K562 (cell line): ENCODE results near the gene MOB4. TPM values are rescaled to one million over a fixed set of nuclear protein-coding genes. Genes with fewer than 3 reads are reported as not detected.

Experiments used
- ATAC-seq: fragments of 200-7000 bp; cut with Tn5 transposase; 3 replicates; pipeline ENCODE4 v1.9.1; 2020; ENCODE audit warnings: moderate library complexity
- BruUV-seq: library from RNA; stranded (reverse); fragments of 400-500 nt; replicated peaks from 2 replicates; lab custom pipeline; 2021; lab: Mats Ljungman, UMichigan
- CTCF ChIA-PET: fragments of 300-600 bp; formaldehyde crosslinking; extraction: SDS; loops from one replicate; lab custom pipeline; 2021; ENCODE audit warnings: low intra/inter-chr PET ratio; lab: Yijun Ruan, JAX
- POLR2A ChIA-PET: fragments of 300-600, 350-650 bp; sonication (Branson Sonifier 250); formaldehyde crosslinking; extraction: SDS; loops from one replicate; lab custom pipeline; 2021; ENCODE audit warnings: antibody characterized with exemption, inconsistent platforms; lab: Yijun Ruan, JAX
- DNase-seq, 4 experiments: peaks; one replicate each; pipeline versions ENCODE4 v3.0.0 to v3.0.0-alpha.2; 2011 to 2018; ENCODE audit warnings: low spot score in 3 of 4, mixed read lengths in 3 of 4; ENCODE audit errors: extremely low read depth in 1 of 4
- FAIRE-seq: peaks from 2 replicates; lab custom pipeline; 2011; peaks lifted over from hg19 to GRCh38; lab: Jason Lieb, UNC
- H2AFZ ChIP-seq: 2 replicates; pipeline ENCODE4 v1.6.0; 2011; ENCODE audit warnings: low read depth, low read length, control low read depth, inconsistent platforms
- H3K27ac ChIP-seq: fragments of 200-600 bp; 3 replicates; pipeline ENCODE4 v1.8.0; 2011; ENCODE audit warnings: low read depth, mild to moderate bottlenecking, control low read depth, inconsistent platforms, low read length, moderate library complexity, mixed read lengths; ENCODE audit errors: extremely low read depth
- H3K27me3 ChIP-seq, 2 experiments: fragments of 300-600 bp in 1 of 2; 2 replicates in 1 of 2; 3 replicates in 1 of 2; pipeline versions ENCODE4 v1.6.0 to v1.8.0; 2011; ENCODE audit warnings: inconsistent platforms in 2 of 2, low read length in 2 of 2, mild to moderate bottlenecking in 1 of 2, mixed read lengths in 1 of 2, moderate library complexity in 1 of 2; ENCODE audit not compliant: control insufficient read depth in 2 of 2, insufficient read depth in 2 of 2
- H3K36me3 ChIP-seq: fragments of 300-600 bp; 3 replicates; pipeline ENCODE4 v1.8.0; 2011; ENCODE audit warnings: mild to moderate bottlenecking, low read length, inconsistent platforms; ENCODE audit not compliant: control insufficient read depth, insufficient read depth
- H3K4me1 ChIP-seq, 2 experiments: fragments of 200-600 bp in 1 of 2; replicated peaks in 1 of 2; 2 replicates in 1 of 2; 3 replicates in 1 of 2; pipeline versions ENCODE4 v1.5.1 to v1.8.0; 2011; ENCODE audit warnings: inconsistent platforms in 2 of 2, low read length in 2 of 2, mild to moderate bottlenecking in 1 of 2, mixed read lengths in 1 of 2, moderate library complexity in 1 of 2; ENCODE audit not compliant: control insufficient read depth in 2 of 2, insufficient read depth in 2 of 2
- H3K4me2 ChIP-seq: 2 replicates; pipeline ENCODE4 v1.6.1; 2011; ENCODE audit warnings: low read length, control low read depth, inconsistent platforms, mixed read lengths; ENCODE audit not compliant: insufficient read depth
- H3K4me3 ChIP-seq: fragments of 200-600 bp; sonication (generic), shearing (Covaris generic); 2 replicates; pipeline ENCODE4 v1.5.1; 2016; ENCODE audit warnings: control low read depth, inconsistent platforms
- H3K79me2 ChIP-seq: fragments of 200-600 bp; 3 replicates; pipeline ENCODE4 v1.8.0; 2011; ENCODE audit warnings: low read length, inconsistent platforms; ENCODE audit not compliant: control insufficient read depth, insufficient read depth
- H3K9ac ChIP-seq, 2 experiments: 2 replicates each; pipeline versions ENCODE4 v1.6.0 to v1.6.1; 2011; ENCODE audit warnings: low read depth in 2 of 2, low read length in 2 of 2, control low read depth in 1 of 2, inconsistent platforms in 1 of 2, mild to moderate bottlenecking in 1 of 2, mixed read lengths in 1 of 2; ENCODE audit not compliant: insufficient read depth in 1 of 2
- H3K9me1 ChIP-seq: one replicate; pipeline ENCODE4 v1.6.0; 2011; ENCODE audit warnings: inconsistent platforms, mild to moderate bottlenecking, low read length, moderate library complexity; ENCODE audit not compliant: control insufficient read depth, insufficient read depth
- H3K9me3 ChIP-seq: replicated peaks from 2 replicates; pipeline ENCODE4 v1.5.1; 2011; ENCODE audit warnings: low read depth, low read length, inconsistent platforms; ENCODE audit not compliant: control insufficient read depth, insufficient read depth
- H4K20me1 ChIP-seq: replicated peaks from 2 replicates; pipeline ENCODE4 v1.6.1; 2011; ENCODE audit warnings: low read length, inconsistent platforms, mixed read lengths; ENCODE audit not compliant: control insufficient read depth, insufficient read depth
- ATF3 ChIP-seq, 2 experiments: fragments of 450-650 bp in 1 of 2; sonication (generic) in 1 of 2; formaldehyde crosslinking in 1 of 2; IDR thresholded peaks in 1 of 2; conservative IDR thresholded peaks in 1 of 2; 2 replicates each; pipeline versions ENCODE4 v1.6.1 to v1.8.1; 2016 to 2023; ENCODE audit warnings: mild to moderate bottlenecking in 2 of 2, moderate library complexity in 2 of 2, inconsistent platforms in 1 of 2, missing genetic modification reagents in 1 of 2
- IRF1 ChIP-seq: sonication (generic); formaldehyde crosslinking; IDR thresholded peaks from 2 replicates; pipeline ENCODE4 v1.8.0; 2022; ENCODE audit warnings: missing genetic modification reagents, mild to moderate bottlenecking, borderline replicate concordance
- JUNB ChIP-seq: fragments of 450-650 bp; formaldehyde crosslinking; conservative IDR thresholded peaks from 2 replicates; pipeline ENCODE4 v1.4.0; 2020; ENCODE audit warnings: mild to moderate bottlenecking
- L3MBTL2 ChIP-seq: fragments of 450-650 bp; IDR thresholded peaks from 2 replicates; pipeline ENCODE4 v1.6.1; 2016; ENCODE audit warnings: mild to moderate bottlenecking, moderate library complexity
- MXI1 ChIP-seq: IDR thresholded peaks from 2 replicates; pipeline ENCODE4 v1.6.1; 2011; ENCODE audit warnings: low read depth, mild to moderate bottlenecking, improper control_type of control experiment, low read length
- PRMT5 ChIP-seq: sonication (generic); formaldehyde crosslinking; IDR thresholded peaks from 2 replicates; pipeline ENCODE4 v1.5.0; 2020; ENCODE audit warnings: missing genetic modification reagents
- TAF15 ChIP-seq: fragments of 200-400 bp; formaldehyde crosslinking; IDR thresholded peaks from 2 replicates; pipeline ENCODE4 v1.6.1; 2017; ENCODE audit warnings: mild to moderate bottlenecking, low read depth, low read length, moderate library complexity
- ZNF12 ChIP-seq: sonication (generic); formaldehyde crosslinking; IDR thresholded peaks from 2 replicates; pipeline ENCODE4 v1.4.0; 2020; ENCODE audit warnings: mild to moderate bottlenecking, missing genetic modification reagents
- WGBS: fragments of 100-300 bp; shearing (Covaris generic); methylation state at CpG from one replicate; pipeline ENCODE4 v1.1.6; 2016; ENCODE audit warnings: low coverage, mixed read lengths; ENCODE audit not compliant: insufficient coverage; ENCODE audit errors: missing lambda C conversion rate; 5-methylcytosine and 5-hydroxymethylcytosine counted together
- in situ Hi-C: fragments of 300-500 bp; cut with MboI; formaldehyde crosslinking; loops from 4 replicates; pipeline ENCODE4 v1.15.0; 2018; ENCODE audit warnings: inconsistent platforms, mixed read lengths
- intact Hi-C: fragments of 100-400 bp; cut with micrococcal nuclease; formaldehyde crosslinking; loops from 2 replicates; pipeline ENCODE4 v1.14.2; 2022
- polyA plus RNA-seq, 8 experiments: library from polyadenylated mRNA; depleted of rRNA in 4 of 8; stranded (reverse) in 5 of 8; unstranded in 3 of 8; fragments of >200 nt; fragmentation: Nextera tagmentation in 2 of 8; fragmentation: Illumina TruSeq in 1 of 8; extraction: Ambion mirVana in 2 of 8; extraction: Trizol in 1 of 8; gene quantifications; 2 replicates each; pipeline versions ENCODE4 v1.2.1 to v1.2.3, GENCODE V29; 2011 to 2014; ENCODE audit warnings: inconsistent platforms in 1 of 8, missing spikeins in 1 of 8
- total RNA-seq, 7 experiments: library from RNA; depleted of rRNA in 6 of 7; stranded (reverse); fragments of >200 nt in 6 of 7; fragmentation: Illumina TruSeq in 2 of 7; extraction: Trizol in 2 of 7; gene quantifications; 2 replicates each; pipeline versions ENCODE4 v1.2.1 to v1.2.3, GENCODE V29; 2011 to 2021; ENCODE audit warnings: low replicate concordance in 1 of 7
- TF ChIP-seq, protein P1 (sequence below): sonication (generic); formaldehyde crosslinking; IDR thresholded peaks from 2 replicates; pipeline ENCODE4 v1.8.0; 2023; ENCODE audit warnings: mild to moderate bottlenecking, missing genetic modification reagents

MOB4 gene
- total and polyA plus RNA-seq, 9 of the 15 experiments (the other 6 are each of a cell fraction or from before 2014, with no cell fraction given): 13.5 to 30.8 (median 22.2) TPM

GRCh38 chr2:197558393-197558792 is 42.5 kb downstream of the MOB4 start:
- DNase-seq (no peak), FAIRE-seq (no peak), ATAC-seq (no peak)
- Histone ChIP-seq H3K4me2 (no peak overlapping the region), H3K4me1 (no peaks in the 10 kb centered on the region), H3K79me2 (no peaks in the 10 kb centered on the region), H3K27ac (no peak overlapping the region), H4K20me1 (no peaks in the 10 kb centered on the region), H3K9me3 (no peaks in the 10 kb centered on the region), H3K9me1 (no peaks in the 10 kb centered on the region), H3K4me3 (no peak overlapping the region), H2AFZ (no peak overlapping the region), H3K9ac (no peak overlapping the region), H3K36me3 (peaks cover 2% of the 10 kb centered on the region; the same call in 1 of the 3 replicates), H3K27me3 (no peaks in the 10 kb centered on the region)
- BruUV-seq: no TSS peak
- WGBS: 75% methylated on average over 3 of the region's 3 CpGs
- TF ChIP-seq JUNB (no peak), PRMT5 (CRISPR knock-in tag) (no peak), MXI1 (no peak), IRF1 (CRISPR knock-in tag) (no peak), L3MBTL2 (no peak), TAF15 (no peak), ZNF12 (CRISPR knock-in tag) (no peak), ATF3 (IDR thresholded peaks at IDR 0.05) (no peak), ATF3 (CRISPR knock-in tag; conservative IDR thresholded peaks at IDR 0.05) (no peak)
- TF ChIP-seq, protein P1, sequence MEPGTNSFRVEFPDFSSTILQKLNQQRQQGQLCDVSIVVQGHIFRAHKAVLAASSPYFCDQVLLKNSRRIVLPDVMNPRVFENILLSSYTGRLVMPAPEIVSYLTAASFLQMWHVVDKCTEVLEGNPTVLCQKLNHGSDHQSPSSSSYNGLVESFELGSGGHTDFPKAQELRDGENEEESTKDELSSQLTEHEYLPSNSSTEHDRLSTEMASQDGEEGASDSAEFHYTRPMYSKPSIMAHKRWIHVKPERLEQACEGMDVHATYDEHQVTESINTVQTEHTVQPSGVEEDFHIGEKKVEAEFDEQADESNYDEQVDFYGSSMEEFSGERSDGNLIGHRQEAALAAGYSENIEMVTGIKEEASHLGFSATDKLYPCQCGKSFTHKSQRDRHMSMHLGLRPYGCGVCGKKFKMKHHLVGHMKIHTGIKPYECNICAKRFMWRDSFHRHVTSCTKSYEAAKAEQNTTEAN (CRISPR knock-in tag): no peak
- in situ Hi-C loops (no loop called here), intact Hi-C loops (no loop called here)
- ChIA-PET CTCF (no interaction called here), POLR2A (no interaction called here)
